Esophagus muscularis mucosa (tissue), 4 donors: Measurements from ENCODE around the gene TLR2. TPM values are rescaled to one million over a fixed set of nuclear protein-coding genes. Genes with fewer than 3 reads are reported as not detected.

Experiments used
- DNase-seq: peaks from one replicate; pipeline ENCODE4 v3.0.0-alpha.2; 2017; ENCODE audit errors: extremely low spot score
- H3K27ac ChIP-seq, 4 donors: fragments of 200-600 bp; sonication (generic); replicated peaks in 1 of 4; 1 replicate in 3 of 4; 2 replicates in 1 of 4; pipeline ENCODE4 v1.5.1; 2016 to 2019; ENCODE audit warnings: mild to moderate bottlenecking in 1 of 4
- H3K27me3 ChIP-seq, 4 donors: fragments of 200-600 bp; sonication (generic); one replicate each; pipeline versions ENCODE4 v1.5.1 to v1.6.0; 2016 to 2019
- H3K36me3 ChIP-seq, 4 donors: fragments of 200-600 bp; sonication (generic); one replicate each; pipeline ENCODE4 v1.5.1; 2016 to 2019
- H3K4me1 ChIP-seq, 4 donors: fragments of 200-600 bp; sonication (generic); one replicate each; pipeline ENCODE4 v1.5.1; 2016 to 2019
- H3K4me3 ChIP-seq, 4 donors: fragments of 200-600 bp; sonication (generic); 1 replicate in 2 of 4; 2 replicates in 2 of 4; pipeline ENCODE4 v1.5.1; 2016 to 2019; ENCODE audit warnings: mild to moderate bottlenecking in 4 of 4, moderate library complexity in 1 of 4
- H3K9me3 ChIP-seq, 4 donors: fragments of 200-600 bp; sonication (generic); 1 replicate in 3 of 4; 2 replicates in 1 of 4; pipeline ENCODE4 v1.5.1; 2016 to 2019
- EP300 ChIP-seq: sonication (generic); formaldehyde crosslinking; IDR thresholded peaks from one replicate; pipeline ENCODE4 v1.6.1; 2017; ENCODE audit warnings: antibody characterized with exemption
- POLR2A ChIP-seq: fragments of 450-650 bp; IDR thresholded peaks from one replicate; pipeline ENCODE4 v1.6.1; 2017; ENCODE audit warnings: antibody characterized with exemption, moderate library complexity, mild to moderate bottlenecking, low read depth
- POLR2AphosphoS5 ChIP-seq, 2 donors: sonication (generic); formaldehyde crosslinking; IDR thresholded peaks; one replicate each; pipeline ENCODE4 v1.6.1; 2017; ENCODE audit warnings: antibody characterized with exemption in 2 of 2
- WGBS: methylation state at CpG from one replicate; pipeline ENCODE4 v1.1.5; 2018; 5-methylcytosine and 5-hydroxymethylcytosine counted together
- intact Hi-C: fragments of 100-400 bp; cut with DNase I; formaldehyde crosslinking; loops from one replicate; pipeline ENCODE4 v1.15.1; 2023
- total RNA-seq, 4 donors: library from RNA; depleted of rRNA; stranded (reverse); fragments of >200 nt; gene quantifications; one replicate each; pipeline versions ENCODE4 v1.1.0 to v1.2.1, GENCODE V29; 2016
- TF ChIP-seq, protein P1 (sequence below), 3 experiments: fragments of 200-600 bp in 2 of 3; fragments of 450-650 bp in 1 of 3; sonication (generic) in 2 of 3; IDR thresholded peaks; one replicate each; pipeline ENCODE4 v1.5.1; 2017 to 2019; ENCODE audit warnings: antibody characterized with exemption in 3 of 3, mild to moderate bottlenecking in 2 of 3, moderate library complexity in 1 of 3

The TLR2 gene
- total RNA-seq, 4 donors from 2014 or later = 5.6 to 39.8 (median 8.8) TPM

GRCh38 chr4:153710681-153711080 is 26.6 kb downstream of the TLR2 start:
- H3K36me3 ChIP-seq = no peaks in the 10 kb centered on the region
- H3K27me3 ChIP-seq = no peaks in the 10 kb centered on the region
- WGBS = 87% methylated on average over 1 of the region's 1 CpG
- H3K4me1 ChIP-seq = no peaks in the 10 kb centered on the region
- DNase-seq = no peak
- intact Hi-C loops = no loop called here
- H3K9me3 ChIP-seq = no peaks in the 10 kb centered on the region
- TF ChIP-seq EP300 (no peak), POLR2A (no peak), POLR2AphosphoS5 (IDR thresholded peaks at IDR 0.05) (no peak)
- TF ChIP-seq, protein P1, sequence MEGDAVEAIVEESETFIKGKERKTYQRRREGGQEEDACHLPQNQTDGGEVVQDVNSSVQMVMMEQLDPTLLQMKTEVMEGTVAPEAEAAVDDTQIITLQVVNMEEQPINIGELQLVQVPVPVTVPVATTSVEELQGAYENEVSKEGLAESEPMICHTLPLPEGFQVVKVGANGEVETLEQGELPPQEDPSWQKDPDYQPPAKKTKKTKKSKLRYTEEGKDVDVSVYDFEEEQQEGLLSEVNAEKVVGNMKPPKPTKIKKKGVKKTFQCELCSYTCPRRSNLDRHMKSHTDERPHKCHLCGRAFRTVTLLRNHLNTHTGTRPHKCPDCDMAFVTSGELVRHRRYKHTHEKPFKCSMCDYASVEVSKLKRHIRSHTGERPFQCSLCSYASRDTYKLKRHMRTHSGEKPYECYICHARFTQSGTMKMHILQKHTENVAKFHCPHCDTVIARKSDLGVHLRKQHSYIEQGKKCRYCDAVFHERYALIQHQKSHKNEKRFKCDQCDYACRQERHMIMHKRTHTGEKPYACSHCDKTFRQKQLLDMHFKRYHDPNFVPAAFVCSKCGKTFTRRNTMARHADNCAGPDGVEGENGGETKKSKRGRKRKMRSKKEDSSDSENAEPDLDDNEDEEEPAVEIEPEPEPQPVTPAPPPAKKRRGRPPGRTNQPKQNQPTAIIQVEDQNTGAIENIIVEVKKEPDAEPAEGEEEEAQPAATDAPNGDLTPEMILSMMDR (IDR thresholded peaks at IDR 0.05) = no peak
- no peak overlapping the region for H3K4me3 ChIP-seq
- no peak overlapping the region for H3K27ac ChIP-seq

- no peaks in the 10 kb centered on the region for H3K27me3 ChIP-seq
- TF ChIP-seq POLR2A (no peak), EP300 (no peak), POLR2AphosphoS5 (IDR thresholded peaks at IDR 0.05) (no peak)
- TF ChIP-seq, protein P1 (IDR thresholded peaks at IDR 0.05) = no peak
- no peaks in the 10 kb centered on the region for H3K4me1 ChIP-seq
- 63% methylated on average over 2 of the region's 2 CpGs for WGBS
- no peak overlapping the region for H3K27ac ChIP-seq
- no peak for DNase-seq
- intact Hi-C loops = no loop called here
- H3K9me3 ChIP-seq = no peaks in the 10 kb centered on the region
- no peak overlapping the region for H3K4me3 ChIP-seq
- H3K36me3 ChIP-seq = no peaks in the 10 kb centered on the region
Measured at GRCh38 chr4:153713866-153714646, 30.0 kb downstream of the TLR2 start.

DNA sequence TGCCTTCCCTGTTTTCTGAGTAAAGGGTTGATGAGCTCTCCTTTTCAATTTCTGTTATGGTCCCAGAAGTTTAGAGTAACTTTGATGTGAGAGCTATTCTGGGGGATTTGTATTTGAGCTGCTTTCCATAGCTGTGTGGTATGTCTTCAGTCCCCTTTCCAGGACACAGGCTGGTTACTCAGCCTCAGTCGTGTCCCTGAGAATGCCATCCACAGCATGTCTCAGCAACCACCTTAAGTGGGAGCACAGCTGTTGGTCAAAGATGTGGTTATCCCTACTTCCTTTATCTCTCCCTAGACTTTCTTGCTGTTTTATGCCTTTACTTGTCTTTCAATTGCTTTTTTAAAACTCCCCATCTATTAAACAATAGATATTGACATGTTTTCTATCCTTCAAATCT is 38.0 kb downstream of the TLR2 start:
- intact Hi-C loops = no loop called here
- Histone ChIP-seq H3K27ac (no peak overlapping the region), H3K4me3 (no peak overlapping the region), H3K36me3 (no peaks in the 10 kb centered on the region), H3K4me1 (no peaks in the 10 kb centered on the region), H3K9me3 (no peaks in the 10 kb centered on the region), H3K27me3 (no peaks in the 10 kb centered on the region)
- TF ChIP-seq, protein P1 (IDR thresholded peaks at IDR 0.05) = no peak
- TF ChIP-seq POLR2AphosphoS5 (IDR thresholded peaks at IDR 0.05) (no peak), POLR2A (no peak), EP300 (no peak)
- WGBS = 100% methylated on average over 1 of the region's 1 CpG
- no peak for DNase-seq

GRCh38 chr4:153724606-153725005 is 40.5 kb downstream of the TLR2 start:
- H3K27me3 ChIP-seq = no peaks in the 10 kb centered on the region
- no peak overlapping the region for H3K4me3 ChIP-seq
- DNase-seq = no peak
- H3K9me3 ChIP-seq = no peaks in the 10 kb centered on the region
- 90% methylated on average over 4 of the region's 5 CpGs for WGBS
- TF ChIP-seq EP300 (no peak), POLR2AphosphoS5 (IDR thresholded peaks at IDR 0.05) (no peak), POLR2A (no peak)
- TF ChIP-seq, protein P1 (IDR thresholded peaks at IDR 0.05) = no peak
- H3K36me3 ChIP-seq = no peaks in the 10 kb centered on the region
- H3K27ac ChIP-seq = no peak overlapping the region
- intact Hi-C loops = no loop called here
- H3K4me1 ChIP-seq = no peaks in the 10 kb centered on the region
